NT2/D1 (cell line): ENCODE measurements around the gene GAREM1.

Experiments used
- SUZ12 ChIP-seq: IDR thresholded peaks from 2 replicates; pipeline ENCODE4 v1.6.1; 2011; ENCODE audit not compliant: insufficient read length, insufficient read depth; ENCODE audit errors: extremely low read depth
- YY1 ChIP-seq: IDR thresholded peaks from 2 replicates; pipeline ENCODE4 v1.6.1; 2011; ENCODE audit not compliant: insufficient read length, insufficient read depth
- ZNF274 ChIP-seq: IDR thresholded peaks from 2 replicates; pipeline ENCODE4 v1.6.1; 2011; ENCODE audit warnings: mild to moderate bottlenecking, low read depth, low read length

DNA sequence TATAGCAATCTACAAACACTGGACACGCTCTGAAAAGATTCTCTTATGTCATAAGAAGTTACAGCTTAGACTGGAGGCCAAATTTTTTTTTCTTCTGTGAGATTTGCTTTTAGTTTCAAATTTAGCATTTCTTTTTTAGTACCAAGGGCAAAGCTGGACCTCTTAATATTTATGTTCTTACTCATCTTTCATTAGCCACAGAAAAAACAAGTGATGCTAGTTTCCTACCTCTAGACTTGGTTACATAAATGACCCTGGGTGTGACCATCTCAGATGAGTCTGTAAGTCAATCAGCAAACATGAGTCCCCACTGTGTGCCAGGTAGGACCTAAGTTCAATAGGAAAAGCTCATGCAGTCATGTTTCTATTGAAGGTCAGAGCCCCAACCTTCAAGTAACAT is 186.4 kb downstream of the GAREM1 start:
- TF ChIP-seq YY1: no peak
- no peak for TF ChIP-seq SUZ12
- TF ChIP-seq ZNF274: no peak
